Activated naive CD8-positive, alpha-beta T cell treated with anti-CD3 and anti-CD28 coated beads for 36 hours (primary cell): ENCODE measurements around the gene LIG1. TPM values are rescaled to one million over a fixed set of nuclear protein-coding genes. Genes with fewer than 3 reads are reported as not detected.
A peak's percentile ranks its signal among the peaks of the same experiment; 100 is the strongest.

Experiments used
- DNase-seq: peaks from one replicate; pipeline ENCODE4 v3.0.0; 2021
- H3K27ac Mint-ChIP-seq: one replicate; pipeline ENCODE4 v1.8.0; 2022; ENCODE audit warnings: mild to moderate bottlenecking, moderate library complexity, mixed read lengths
- H3K27me3 Mint-ChIP-seq: one replicate; pipeline ENCODE4 v1.8.0; 2022; ENCODE audit warnings: mild to moderate bottlenecking, mixed read lengths
- H3K36me3 Mint-ChIP-seq: one replicate; pipeline ENCODE4 v1.8.0; 2021; ENCODE audit warnings: mild to moderate bottlenecking, mixed read lengths
- H3K4me1 Mint-ChIP-seq: one replicate; pipeline ENCODE4 v1.8.0; 2021; ENCODE audit warnings: mixed read lengths
- H3K4me3 Mint-ChIP-seq: one replicate; pipeline ENCODE4 v1.8.0; 2022; ENCODE audit warnings: mild to moderate bottlenecking, moderate library complexity, mixed read lengths
- H3K9me3 Mint-ChIP-seq: one replicate; pipeline ENCODE4 v1.8.0; 2022; ENCODE audit warnings: mixed read lengths
- total RNA-seq, 2 experiments: library from RNA; stranded (reverse); gene quantifications; one replicate each; pipeline ENCODE4 v1.2.3, GENCODE V29; 2021

The LIG1 gene
- total RNA-seq, 2 experiments from 2014 or later, result 147 to 165 TPM

GRCh38 chr19:48192750-48193149, 22.6 kb upstream of the LIG1 start:
- peaks cover 9% of the 10 kb centered on the region for H3K27me3 Mint-ChIP-seq
- H3K36me3 Mint-ChIP-seq, result peaks cover 21% of the 10 kb centered on the region
- H3K9me3 Mint-ChIP-seq, result no peaks in the 10 kb centered on the region
- H3K4me1 Mint-ChIP-seq, result peaks cover 10% of the 10 kb centered on the region
- H3K4me3 Mint-ChIP-seq, result no peak overlapping the region
- no peak for DNase-seq
- no peak overlapping the region for H3K27ac Mint-ChIP-seq

GRCh38 chr19:48190885-48191284, 20.7 kb upstream of the LIG1 start:
- Mint-ChIP-seq H3K4me3 (no peak overlapping the region), H3K27me3 (peaks cover 5% of the 10 kb centered on the region), H3K27ac (no peak overlapping the region), H3K9me3 (no peaks in the 10 kb centered on the region), H3K36me3 (peaks cover 23% of the 10 kb centered on the region), H3K4me1 (peaks cover 7% of the 10 kb centered on the region)
- no peak for DNase-seq

- peaks cover 7% of the 10 kb centered on the region for H3K4me1 Mint-ChIP-seq
- no peaks in the 10 kb centered on the region for H3K9me3 Mint-ChIP-seq
- H3K36me3 Mint-ChIP-seq, result peaks cover 23% of the 10 kb centered on the region
- peak; percentile 69 for DNase-seq
- H3K27ac Mint-ChIP-seq, result no peak overlapping the region
- H3K4me3 Mint-ChIP-seq, result no peak overlapping the region
- H3K27me3 Mint-ChIP-seq, result no peaks in the 10 kb centered on the region
Observed at GRCh38 chr19:48190288-48190884, 20.2 kb upstream of the LIG1 start.

DNA sequence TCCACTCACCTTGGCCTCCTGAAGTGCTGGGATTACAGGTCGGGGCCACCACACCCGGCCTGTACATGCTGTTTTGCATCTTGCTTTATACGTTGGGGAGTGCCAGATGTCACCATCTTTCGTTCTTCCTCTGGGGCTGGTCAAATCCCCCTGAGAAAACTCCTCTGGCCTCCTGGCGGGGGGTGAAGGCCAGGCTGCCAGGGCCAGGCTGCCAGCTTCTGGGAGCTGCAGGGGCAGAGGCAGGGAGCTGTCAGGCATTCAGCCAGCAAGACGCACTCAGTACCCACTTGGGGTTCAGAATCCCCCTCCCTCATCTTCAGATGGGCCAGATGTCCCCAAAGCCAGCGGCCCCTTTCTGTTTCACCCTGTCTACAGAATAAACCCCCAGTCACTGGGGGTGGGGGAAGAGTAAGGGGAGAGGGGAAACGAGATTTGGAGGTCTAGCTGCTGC, 16.4 kb upstream of the LIG1 start:
- H3K27ac Mint-ChIP-seq, result no peak overlapping the region
- H3K36me3 Mint-ChIP-seq, result peaks cover 35% of the 10 kb centered on the region
- H3K9me3 Mint-ChIP-seq, result peaks cover 3% of the 10 kb centered on the region
- no peaks in the 10 kb centered on the region for H3K27me3 Mint-ChIP-seq
- DNase-seq, result no peak
- H3K4me3 Mint-ChIP-seq, result no peak overlapping the region
- H3K4me1 Mint-ChIP-seq, result peaks cover 7% of the 10 kb centered on the region

GRCh38 chr19:48186015-48186414, 15.9 kb upstream of the LIG1 start:
- DNase-seq, result no peak
- no peak overlapping the region for H3K4me3 Mint-ChIP-seq
- H3K27ac Mint-ChIP-seq, result no peak overlapping the region
- peaks cover 7% of the 10 kb centered on the region for H3K9me3 Mint-ChIP-seq
- no peaks in the 10 kb centered on the region for H3K27me3 Mint-ChIP-seq
- peaks cover 41% of the 10 kb centered on the region for H3K36me3 Mint-ChIP-seq
- H3K4me1 Mint-ChIP-seq, result peaks cover 7% of the 10 kb centered on the region

DNA sequence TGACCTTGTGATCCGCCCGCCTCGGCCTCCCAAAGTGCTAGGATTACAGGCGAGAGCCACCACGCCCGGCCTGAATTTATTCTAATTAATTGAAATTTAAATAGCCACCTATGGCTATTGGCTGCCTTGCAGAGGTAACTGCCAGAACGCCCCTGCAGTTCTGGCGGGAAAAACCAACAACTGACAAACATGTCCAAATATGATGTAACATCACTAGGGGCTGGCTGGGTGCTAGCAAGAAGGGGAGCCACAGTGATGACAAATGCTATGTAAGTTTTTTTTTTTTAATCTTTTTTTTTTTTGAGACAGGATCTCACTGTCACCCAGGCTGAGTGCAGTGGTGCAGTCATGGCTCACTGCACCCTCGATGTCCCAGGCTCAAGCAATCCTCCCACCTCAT, 13.2 kb upstream of the LIG1 start:
- Mint-ChIP-seq H3K27ac (no peak overlapping the region), H3K9me3 (peaks cover 7% of the 10 kb centered on the region), H3K36me3 (peaks cover 38% of the 10 kb centered on the region), H3K4me1 (no peaks in the 10 kb centered on the region), H3K27me3 (no peaks in the 10 kb centered on the region), H3K4me3 (no peak overlapping the region)
- DNase-seq, result no peak

GRCh38 chr19:48182434-48182833, 12.3 kb upstream of the LIG1 start:
- Mint-ChIP-seq H3K4me1 (no peaks in the 10 kb centered on the region), H3K4me3 (no peak overlapping the region), H3K9me3 (peaks cover 7% of the 10 kb centered on the region), H3K27me3 (no peaks in the 10 kb centered on the region), H3K27ac (no peak overlapping the region), H3K36me3 (peaks cover 31% of the 10 kb centered on the region)
- no peak for DNase-seq

DNA sequence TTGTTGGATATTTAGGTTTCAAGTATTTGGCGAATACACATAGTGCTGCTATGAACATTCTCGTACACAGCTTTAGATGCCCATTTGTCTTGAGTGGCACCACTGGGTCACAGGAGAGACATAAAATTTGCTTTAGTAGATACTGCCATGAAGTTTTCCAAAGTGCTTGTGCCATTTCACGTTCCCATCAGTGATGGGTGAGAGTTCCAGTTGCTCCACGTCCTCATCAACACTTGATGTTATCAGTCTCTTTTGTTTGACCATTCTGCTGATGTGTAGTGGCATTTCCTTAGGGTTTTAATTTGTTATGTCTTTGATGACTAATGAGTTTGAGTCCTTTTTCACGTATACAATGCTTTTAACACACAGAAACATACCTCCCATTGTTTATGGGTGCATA, 11.4 kb upstream of the LIG1 start:
- Mint-ChIP-seq H3K9me3 (peaks cover 7% of the 10 kb centered on the region), H3K36me3 (peaks cover 34% of the 10 kb centered on the region), H3K4me1 (no peaks in the 10 kb centered on the region), H3K27me3 (no peaks in the 10 kb centered on the region), H3K4me3 (no peak overlapping the region), H3K27ac (no peak overlapping the region)
- DNase-seq, result no peak

GRCh38 chr19:48176226-48176625, 6.1 kb upstream of the LIG1 start:
- no peaks in the 10 kb centered on the region for H3K27me3 Mint-ChIP-seq
- no peak overlapping the region for H3K27ac Mint-ChIP-seq
- DNase-seq, result no peak
- peaks cover 9% of the 10 kb centered on the region for H3K4me1 Mint-ChIP-seq
- H3K9me3 Mint-ChIP-seq, result peaks cover under 1% of the 10 kb centered on the region
- H3K4me3 Mint-ChIP-seq, result no peak overlapping the region
- peaks cover 48% of the 10 kb centered on the region for H3K36me3 Mint-ChIP-seq

DNA sequence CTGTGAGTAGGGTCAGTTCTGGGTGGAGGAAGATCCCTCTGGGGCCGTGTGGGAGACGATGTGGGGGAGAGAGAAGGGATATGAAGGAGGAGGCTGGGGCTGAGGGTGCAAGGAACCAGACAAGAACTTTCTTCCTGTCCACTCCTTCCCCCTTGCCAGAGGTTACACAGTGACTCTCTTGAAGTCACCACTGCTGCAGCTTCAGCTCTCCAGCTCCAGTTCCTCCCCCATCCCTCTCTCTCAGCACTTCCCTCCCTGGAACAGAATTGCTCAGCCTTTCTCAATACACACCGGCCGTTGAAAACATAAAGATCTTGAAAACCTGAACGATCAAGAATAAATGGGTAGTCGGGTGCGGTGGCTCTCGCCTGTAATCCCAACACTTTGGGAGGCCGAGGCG, 5.4 kb upstream of the LIG1 start:
- Mint-ChIP-seq H3K4me3 (no peak overlapping the region), H3K27ac (no peak overlapping the region), H3K9me3 (no peaks in the 10 kb centered on the region), H3K4me1 (peaks cover 12% of the 10 kb centered on the region), H3K27me3 (no peaks in the 10 kb centered on the region), H3K36me3 (peaks cover 46% of the 10 kb centered on the region)
- DNase-seq, result no peak

- H3K9me3 Mint-ChIP-seq, result no peaks in the 10 kb centered on the region
- H3K27ac Mint-ChIP-seq, result no peak overlapping the region
- H3K27me3 Mint-ChIP-seq, result no peaks in the 10 kb centered on the region
- no peak for DNase-seq
- peaks cover 12% of the 10 kb centered on the region for H3K4me1 Mint-ChIP-seq
- peaks cover 41% of the 10 kb centered on the region for H3K36me3 Mint-ChIP-seq
- no peak overlapping the region for H3K4me3 Mint-ChIP-seq
Observed at GRCh38 chr19:48174445-48175030, 4.4 kb upstream of the LIG1 start.

DNA sequence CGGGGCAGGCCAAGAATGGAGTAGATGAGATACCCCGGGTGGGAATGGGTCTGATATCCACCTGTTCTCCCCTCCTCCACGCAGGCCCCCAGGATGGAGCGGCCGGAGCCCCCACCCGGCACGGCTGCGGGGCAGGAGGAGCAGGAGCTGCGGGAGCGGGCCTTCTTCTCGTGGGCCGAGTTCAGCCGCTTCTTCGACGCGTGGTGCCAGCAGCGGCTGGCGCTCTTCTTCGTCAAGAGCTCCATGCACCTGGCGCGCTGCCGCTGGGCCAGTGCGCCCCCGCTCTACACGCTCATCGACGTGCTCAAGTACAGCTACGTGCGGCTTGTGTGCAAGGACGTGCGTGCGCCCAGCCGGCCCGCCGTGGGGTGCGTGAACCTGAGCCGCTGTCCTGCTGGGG, 1.6 kb upstream of the LIG1 start:
- Mint-ChIP-seq H3K27me3 (no peaks in the 10 kb centered on the region), H3K36me3 (peaks cover 42% of the 10 kb centered on the region), H3K4me1 (peaks cover 25% of the 10 kb centered on the region), H3K27ac (no peak overlapping the region), H3K4me3 (peak overlapping the region; percentile 100), H3K9me3 (no peaks in the 10 kb centered on the region)
- DNase-seq, result no peak

GRCh38 chr19:48170817-48171347, 738 bp upstream of the LIG1 start:
- Mint-ChIP-seq H3K4me3 (peak overlapping the region; percentile 100), H3K36me3 (peaks cover 40% of the 10 kb centered on the region), H3K9me3 (no peaks in the 10 kb centered on the region), H3K27me3 (no peaks in the 10 kb centered on the region), H3K4me1 (peaks cover 27% of the 10 kb centered on the region), H3K27ac (peak overlapping the region; percentile 88)
- no peak for DNase-seq

DNA sequence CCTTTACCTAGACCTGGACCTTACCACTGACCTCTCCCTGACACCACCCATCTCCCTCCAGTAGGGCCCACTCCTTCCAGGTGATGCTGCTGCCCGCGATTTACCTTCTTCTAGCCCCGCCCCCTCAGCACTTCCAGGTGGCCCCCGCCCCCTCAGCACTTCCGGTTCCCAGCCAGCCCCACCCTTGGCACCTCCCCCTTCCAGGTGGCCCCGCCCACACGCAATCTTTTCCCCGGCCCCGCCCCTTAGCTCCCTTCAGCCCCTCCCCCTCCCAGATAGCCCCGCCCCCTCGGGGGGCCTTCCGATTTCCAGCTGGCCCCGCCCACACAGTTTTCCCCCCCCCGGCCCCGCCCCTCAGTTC, 586 bp downstream of the LIG1 start:
- H3K27me3 Mint-ChIP-seq, result no peaks in the 10 kb centered on the region
- peaks cover 33% of the 10 kb centered on the region for H3K36me3 Mint-ChIP-seq
- peak; percentile 82 for DNase-seq
- peaks cover 28% of the 10 kb centered on the region for H3K4me1 Mint-ChIP-seq
- peak overlapping the region; percentile 99 for H3K27ac Mint-ChIP-seq
- no peaks in the 10 kb centered on the region for H3K9me3 Mint-ChIP-seq
- peak overlapping the region; percentile 100 for H3K4me3 Mint-ChIP-seq

- H3K27me3 Mint-ChIP-seq, result no peaks in the 10 kb centered on the region
- H3K4me3 Mint-ChIP-seq, result peak overlapping the region; percentile 100
Observed at GRCh38 chr19:48168689-48169088, 1.5 kb downstream of the LIG1 start.

DNA sequence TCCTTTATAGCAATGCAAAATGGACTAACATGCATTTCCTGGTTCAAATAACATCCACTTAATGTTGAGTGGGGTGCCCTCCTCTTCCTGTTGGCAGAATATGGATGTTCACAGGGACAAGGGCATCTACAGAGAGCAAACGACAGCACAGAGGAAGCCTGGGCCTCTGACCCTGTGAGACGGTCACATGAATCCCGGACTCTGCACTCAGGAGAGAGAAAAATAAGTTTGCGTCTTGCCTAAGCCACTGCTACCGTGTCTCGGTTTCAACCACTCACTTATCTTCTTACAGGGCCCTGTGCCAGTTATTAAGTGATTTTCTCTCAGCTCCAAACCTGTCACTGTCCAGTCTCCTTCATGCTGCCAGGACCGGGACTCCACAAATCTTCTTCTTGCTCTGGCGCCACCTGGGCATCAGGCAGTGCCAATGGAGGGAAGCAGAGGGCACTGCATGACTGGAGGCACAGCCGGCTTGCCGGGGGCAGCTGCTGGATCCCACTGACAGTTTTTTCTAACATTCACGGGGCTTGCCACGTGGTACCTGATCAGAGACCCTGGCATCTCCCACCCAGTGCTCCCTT, 11.8 kb downstream of the LIG1 start:
- DNase-seq, result no peak
- Mint-ChIP-seq H3K36me3 (peaks cover 28% of the 10 kb centered on the region), H3K9me3 (no peaks in the 10 kb centered on the region), H3K4me1 (no peaks in the 10 kb centered on the region), H3K4me3 (no peak overlapping the region), H3K27me3 (no peaks in the 10 kb centered on the region), H3K27ac (no peak overlapping the region)

More at GRCh38 chr19:48168689-48169088, 1.5 kb downstream of the LIG1 start:
- Mint-ChIP-seq H3K36me3 (peaks cover 29% of the 10 kb centered on the region), H3K27ac (no peak overlapping the region), H3K9me3 (no peaks in the 10 kb centered on the region), H3K4me1 (peaks cover 25% of the 10 kb centered on the region)
- DNase-seq, result no peak
